Glutamatergic neuron (in vitro differentiated cells): Measurements from ENCODE around the gene PTPRM. TPM values are rescaled to one million over a fixed set of nuclear protein-coding genes. Genes with fewer than 3 reads are reported as not detected.

Experiments used
- DNase-seq: peaks from one replicate; pipeline ENCODE4 v3.0.0; 2022
- H3K27ac Mint-ChIP-seq: one replicate; pipeline ENCODE4 v1.8.0; 2020; ENCODE audit warnings: mild to moderate bottlenecking, mixed read lengths, inconsistent platforms; ENCODE audit not compliant: unreplicated experiment
- H3K27me3 Mint-ChIP-seq: one replicate; pipeline ENCODE4 v1.8.0; 2020; ENCODE audit warnings: mild to moderate bottlenecking, moderate library complexity, mixed read lengths, inconsistent platforms; ENCODE audit not compliant: unreplicated experiment
- H3K36me3 Mint-ChIP-seq: one replicate; pipeline ENCODE4 v1.8.0; 2020; ENCODE audit warnings: mild to moderate bottlenecking, mixed read lengths, inconsistent platforms; ENCODE audit not compliant: unreplicated experiment
- H3K4me1 Mint-ChIP-seq: one replicate; pipeline ENCODE4 v1.8.0; 2020; ENCODE audit warnings: mild to moderate bottlenecking, low read depth, mixed read lengths, inconsistent platforms; ENCODE audit not compliant: unreplicated experiment
- H3K4me3 Mint-ChIP-seq: one replicate; pipeline ENCODE4 v1.8.0; 2020; ENCODE audit warnings: mild to moderate bottlenecking, mixed read lengths, inconsistent platforms; ENCODE audit not compliant: unreplicated experiment
- H3K9me3 Mint-ChIP-seq: one replicate; pipeline ENCODE4 v1.8.0; 2020; ENCODE audit warnings: mild to moderate bottlenecking, moderate library complexity, mixed read lengths, inconsistent platforms; ENCODE audit not compliant: unreplicated experiment
- total RNA-seq: library from RNA; stranded (reverse); fragmentation: NEBNext Ultra II Directional; extraction: Animal tissue kit (Norgen Biotek cat#: 25700); gene quantifications from one replicate; pipeline ENCODE4 v1.2.1, GENCODE V29; 2021; ENCODE audit not compliant: unreplicated experiment
- TF ChIP-seq, protein P1 (sequence below): fragments of 200-600 bp; sonication (generic); IDR thresholded peaks from one replicate; pipeline ENCODE4 v1.5.0; 2021; ENCODE audit not compliant: partially characterized antibody, unreplicated experiment

PTPRM gene
- total RNA-seq, 1 donor from 2014 or later: 23.9 TPM

DNA sequence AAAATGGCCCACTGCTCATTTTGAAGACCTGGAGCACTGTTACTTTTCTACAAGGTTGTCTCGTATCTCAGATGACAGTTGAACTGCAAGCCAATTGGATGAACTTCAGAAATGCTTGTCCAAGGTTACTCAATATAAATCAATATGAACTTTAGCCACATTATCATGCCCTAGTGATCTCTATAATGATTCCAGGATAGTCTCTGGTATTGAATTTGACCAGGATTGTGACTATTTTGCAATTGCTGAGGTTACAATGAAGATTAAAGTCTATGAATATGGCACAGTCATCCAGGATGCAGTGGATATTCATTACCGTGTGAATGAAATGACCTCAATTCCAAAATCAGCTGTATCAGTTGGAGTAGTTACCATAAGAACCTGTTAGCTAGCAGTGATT lies 846.1 kb downstream of the PTPRM start:
- Mint-ChIP-seq H3K4me1 (peaks cover 5% of the 10 kb centered on the region), H3K9me3 (peaks cover 10% of the 10 kb centered on the region), H3K27me3 (no peaks in the 10 kb centered on the region), H3K36me3 (peaks cover 29% of the 10 kb centered on the region), H3K4me3 (no peak overlapping the region), H3K27ac (no peak overlapping the region)
- no peak for DNase-seq
- TF ChIP-seq, protein P1, sequence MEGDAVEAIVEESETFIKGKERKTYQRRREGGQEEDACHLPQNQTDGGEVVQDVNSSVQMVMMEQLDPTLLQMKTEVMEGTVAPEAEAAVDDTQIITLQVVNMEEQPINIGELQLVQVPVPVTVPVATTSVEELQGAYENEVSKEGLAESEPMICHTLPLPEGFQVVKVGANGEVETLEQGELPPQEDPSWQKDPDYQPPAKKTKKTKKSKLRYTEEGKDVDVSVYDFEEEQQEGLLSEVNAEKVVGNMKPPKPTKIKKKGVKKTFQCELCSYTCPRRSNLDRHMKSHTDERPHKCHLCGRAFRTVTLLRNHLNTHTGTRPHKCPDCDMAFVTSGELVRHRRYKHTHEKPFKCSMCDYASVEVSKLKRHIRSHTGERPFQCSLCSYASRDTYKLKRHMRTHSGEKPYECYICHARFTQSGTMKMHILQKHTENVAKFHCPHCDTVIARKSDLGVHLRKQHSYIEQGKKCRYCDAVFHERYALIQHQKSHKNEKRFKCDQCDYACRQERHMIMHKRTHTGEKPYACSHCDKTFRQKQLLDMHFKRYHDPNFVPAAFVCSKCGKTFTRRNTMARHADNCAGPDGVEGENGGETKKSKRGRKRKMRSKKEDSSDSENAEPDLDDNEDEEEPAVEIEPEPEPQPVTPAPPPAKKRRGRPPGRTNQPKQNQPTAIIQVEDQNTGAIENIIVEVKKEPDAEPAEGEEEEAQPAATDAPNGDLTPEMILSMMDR: no peak

GRCh38 chr18:8413751-8414150 lies 846.6 kb downstream of the PTPRM start:
- Mint-ChIP-seq H3K4me3 (no peak overlapping the region), H3K36me3 (peaks cover 29% of the 10 kb centered on the region), H3K4me1 (peaks cover 5% of the 10 kb centered on the region), H3K27ac (no peak overlapping the region), H3K9me3 (peaks cover 10% of the 10 kb centered on the region), H3K27me3 (no peaks in the 10 kb centered on the region)
- DNase-seq: no peak
- TF ChIP-seq, protein P1: no peak

DNA sequence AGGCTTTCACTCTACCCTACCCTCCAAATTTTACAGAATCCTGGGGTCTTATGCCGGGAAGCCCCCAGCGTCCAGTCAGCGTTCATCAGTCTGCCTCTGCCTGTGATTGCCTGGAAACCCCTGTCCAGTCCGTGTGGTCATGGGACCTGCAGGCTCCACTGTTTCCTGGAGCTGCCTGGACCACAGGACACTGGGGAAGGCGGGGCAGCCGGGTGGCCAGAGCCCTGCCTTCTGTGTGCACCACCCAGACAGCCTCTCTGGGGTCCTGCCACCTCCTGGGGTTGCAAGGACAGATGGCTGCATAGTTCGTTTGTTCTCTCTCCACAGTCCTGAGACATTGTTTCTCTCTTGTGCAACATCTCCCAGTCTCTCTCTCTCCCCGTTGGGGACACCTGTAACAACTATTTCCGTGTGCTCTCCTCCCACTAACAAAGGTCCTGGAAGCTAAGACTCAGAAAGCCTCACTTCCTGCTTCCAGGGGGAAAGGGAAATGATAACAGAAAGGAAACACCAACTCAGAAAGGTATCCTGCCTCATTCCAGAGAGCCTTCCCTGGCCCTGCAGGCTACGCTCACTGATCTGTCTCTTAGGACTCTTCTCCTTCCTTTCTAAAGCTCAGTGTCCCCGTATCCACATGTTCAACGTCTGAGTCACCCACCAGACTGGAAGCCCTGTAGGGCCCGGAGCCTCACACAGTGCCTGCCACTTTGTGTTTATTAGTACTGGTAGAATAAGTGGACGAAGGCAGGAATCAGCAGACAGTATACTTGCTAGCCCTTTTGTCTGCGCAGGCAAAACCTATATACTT lies 849.3 kb downstream of the PTPRM start:
- TF ChIP-seq, protein P1: no peak
- no peak for DNase-seq
- H3K4me1 Mint-ChIP-seq: peaks cover 5% of the 10 kb centered on the region
- H3K4me3 Mint-ChIP-seq: no peak overlapping the region
- peaks cover 4% of the 10 kb centered on the region for H3K9me3 Mint-ChIP-seq
- no peaks in the 10 kb centered on the region for H3K27me3 Mint-ChIP-seq
- peaks cover 13% of the 10 kb centered on the region for H3K36me3 Mint-ChIP-seq
- no peak overlapping the region for H3K27ac Mint-ChIP-seq

DNA sequence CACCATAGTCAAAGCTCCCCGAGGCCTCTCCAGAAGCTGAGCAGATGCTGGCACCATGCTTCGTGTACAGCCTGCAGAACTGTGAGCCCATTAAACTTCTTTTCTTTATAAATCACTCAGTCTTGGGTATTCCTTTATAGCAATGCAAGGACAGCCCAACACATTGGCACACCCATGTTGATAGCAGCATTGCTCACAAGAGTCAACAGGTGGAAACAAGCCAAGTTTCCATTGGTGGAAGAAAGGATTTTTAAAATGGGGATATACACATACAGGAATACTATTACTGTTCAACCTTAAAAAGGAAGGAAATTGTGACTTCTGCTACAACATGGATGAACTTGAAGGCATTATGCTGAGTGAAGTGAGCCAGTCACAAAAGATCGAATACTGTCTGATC lies 855.3 kb downstream of the PTPRM start:
- H3K4me1 Mint-ChIP-seq: peaks cover 20% of the 10 kb centered on the region
- H3K27ac Mint-ChIP-seq: no peak overlapping the region
- peaks cover 6% of the 10 kb centered on the region for H3K27me3 Mint-ChIP-seq
- no peaks in the 10 kb centered on the region for H3K36me3 Mint-ChIP-seq
- DNase-seq: no peak
- no peak overlapping the region for H3K4me3 Mint-ChIP-seq
- H3K9me3 Mint-ChIP-seq: peaks cover 4% of the 10 kb centered on the region
- TF ChIP-seq, protein P1: no peak

- no peaks in the 10 kb centered on the region for H3K36me3 Mint-ChIP-seq
- no peak overlapping the region for H3K4me3 Mint-ChIP-seq
- DNase-seq: peak; percentile 31
- peak overlapping the region; percentile 80 for H3K27ac Mint-ChIP-seq
- TF ChIP-seq, protein P1: no peak
- H3K4me1 Mint-ChIP-seq: peaks cover 20% of the 10 kb centered on the region
- H3K9me3 Mint-ChIP-seq: peaks cover 4% of the 10 kb centered on the region
- peaks cover 6% of the 10 kb centered on the region for H3K27me3 Mint-ChIP-seq
Measured at GRCh38 chr18:8423051-8423557, 856.0 kb downstream of the PTPRM start.
